Measurements from ENCODE around the gene HDHD2.

Gene HDHD2

GRCh38 chr18:47151439-47151838 is 1.1 kb upstream of the HDHD2 start:
- Mint-ChIP-seq H3K27ac (peak overlapping the region; percentile 98), H3K36me3 (ENCODE audit: low read depth) (peaks cover 22% of the 10 kb centered on the region), H3K4me1 (peaks cover 32% of the 10 kb centered on the region), H3K27me3 (ENCODE audit: low read depth, poor library complexity) (no peaks in the 10 kb centered on the region), H3K9me3 (no peaks in the 10 kb centered on the region), H3K4me3 (peak overlapping the region; percentile 98)
- no peak for DNase-seq
- no peak for TF ChIP-seq CTCF (IDR thresholded peaks at IDR 0.05)

- Mint-ChIP-seq H3K4me3 (peak overlapping the region; percentile 98), H3K36me3 (ENCODE audit: low read depth) (peaks cover 23% of the 10 kb centered on the region), H3K27me3 (ENCODE audit: low read depth, poor library complexity) (no peaks in the 10 kb centered on the region), H3K9me3 (no peaks in the 10 kb centered on the region), H3K27ac (peak overlapping the region; percentile 98), H3K4me1 (peaks cover 32% of the 10 kb centered on the region)
- peak; percentile 18 for DNase-seq
- no peak for TF ChIP-seq CTCF (IDR thresholded peaks at IDR 0.05)
Measured at GRCh38 chr18:47150824-47151366, 595 bp upstream of the HDHD2 start.

- H3K27me3 Mint-ChIP-seq (ENCODE audit: low read depth, poor library complexity): no peaks in the 10 kb centered on the region
- TF ChIP-seq CTCF (IDR thresholded peaks at IDR 0.05): no peak
- H3K36me3 Mint-ChIP-seq (ENCODE audit: low read depth): peaks cover 28% of the 10 kb centered on the region
- peak overlapping the region; percentile 98 for H3K4me3 Mint-ChIP-seq
- no peaks in the 10 kb centered on the region for H3K9me3 Mint-ChIP-seq
- H3K27ac Mint-ChIP-seq: peak overlapping the region; percentile 98
- H3K4me1 Mint-ChIP-seq: peaks cover 32% of the 10 kb centered on the region
- DNase-seq: peak; percentile 6
Measured at GRCh38 chr18:47149457-47150028, 757 bp downstream of the HDHD2 start.

- Mint-ChIP-seq H3K4me3 (no peak overlapping the region), H3K4me1 (peaks cover 27% of the 10 kb centered on the region), H3K27me3 (ENCODE audit: low read depth, poor library complexity) (no peaks in the 10 kb centered on the region), H3K27ac (no peak overlapping the region), H3K9me3 (no peaks in the 10 kb centered on the region), H3K36me3 (ENCODE audit: low read depth) (peaks cover 42% of the 10 kb centered on the region)
- no peak for TF ChIP-seq CTCF (IDR thresholded peaks at IDR 0.05)
- no peak for DNase-seq
Measured at GRCh38 chr18:47146206-47146605, 4.1 kb downstream of the HDHD2 start.

- DNase-seq: no peak
- no peaks in the 10 kb centered on the region for H3K27me3 Mint-ChIP-seq (ENCODE audit: low read depth, poor library complexity)
Measured at GRCh38 chr18:47143899-47144485, 6.3 kb downstream of the HDHD2 start.

More at GRCh38 chr18:47143899-47144485, 6.3 kb downstream of the HDHD2 start:
- H3K27ac Mint-ChIP-seq: no peak overlapping the region
- peaks cover 8% of the 10 kb centered on the region for H3K4me1 Mint-ChIP-seq
- no peak overlapping the region for H3K4me3 Mint-ChIP-seq
- no peaks in the 10 kb centered on the region for H3K9me3 Mint-ChIP-seq
- TF ChIP-seq CTCF (IDR thresholded peaks at IDR 0.05): no peak
- peaks cover 55% of the 10 kb centered on the region for H3K36me3 Mint-ChIP-seq (ENCODE audit: low read depth)

All from nephron progenitor cell (in vitro differentiated cells).